Neural cell (in vitro differentiated cells): Measurements from ENCODE around the gene TAS1R2.

Source experiments
- CTCF ChIP-seq: fragments of 450-650 bp; IDR thresholded peaks from 2 replicates; pipeline ENCODE4 v1.5.1; 2014; ENCODE audit warnings: antibody characterized with exemption, mild to moderate bottlenecking, moderate library complexity; ENCODE audit not compliant: poor library complexity, severe bottlenecking
- EP300 ChIP-seq: fragments of 450-650 bp; conservative IDR thresholded peaks from 2 replicates; pipeline ENCODE4 v1.6.1; 2014; ENCODE audit warnings: antibody characterized with exemption, mild to moderate bottlenecking, moderate library complexity; ENCODE audit not compliant: poor library complexity, severe bottlenecking
- EZH2 ChIP-seq: fragments of 200-600, 300-800 bp; shearing (Covaris generic), sonication (generic); IDR thresholded peaks from 2 replicates; pipeline ENCODE4 v1.6.1; 2014; ENCODE audit warnings: antibody characterized with exemption, low read length, borderline replicate concordance, mild to moderate bottlenecking; ENCODE audit not compliant: insufficient read depth, poor library complexity, severe bottlenecking
- POLR2AphosphoS5 ChIP-seq: IDR thresholded peaks from 2 replicates; pipeline ENCODE4 v1.6.1; 2012
- RAD21 ChIP-seq: fragments of 450-650 bp; conservative IDR thresholded peaks from 2 replicates; pipeline ENCODE4 v1.6.1; 2014; ENCODE audit warnings: antibody characterized with exemption, mild to moderate bottlenecking, moderate library complexity

GRCh38 chr1:18871401-18872070 lies 12.1 kb upstream of the TAS1R2 start:
- TF ChIP-seq CTCF (no peak), POLR2AphosphoS5 (no peak), EP300 (no peak), EZH2 (no peak), RAD21 (no peak)
